ENCODE results near the gene USP14.

USP14 gene

GRCh38 chr18:253121-253520 is 94.8 kb downstream of the USP14 start:
- TF ChIP-seq CTCF (IDR thresholded peaks at IDR 0.05; ENCODE audit: low read depth, low read length), result no peak
- DNase-seq (ENCODE audit: low read depth in 2 of 2), result no peak
- no peak overlapping the region for H3K4me3 ChIP-seq (replicated peaks in 1 of 2; ENCODE audit: low read depth in 2 of 2, low read length in 2 of 2)

GRCh38 chr18:255171-255570 is 96.8 kb downstream of the USP14 start:
- DNase-seq (ENCODE audit: low read depth in 2 of 2), result no peak
- no peak for TF ChIP-seq CTCF (IDR thresholded peaks at IDR 0.05; ENCODE audit: low read depth, low read length)
- no peak overlapping the region for H3K4me3 ChIP-seq (replicated peaks in 1 of 2; ENCODE audit: low read depth in 2 of 2, low read length in 2 of 2)

GRCh38 chr18:260547-260946 is 102.2 kb downstream of the USP14 start:
- DNase-seq (ENCODE audit: low read depth in 2 of 2), result no peak
- no peak for TF ChIP-seq CTCF (IDR thresholded peaks at IDR 0.05; ENCODE audit: low read depth, low read length)
- H3K4me3 ChIP-seq (replicated peaks in 1 of 2; ENCODE audit: low read depth in 2 of 2, low read length in 2 of 2), result no peak overlapping the region

GRCh38 chr18:261398-262073 is 103.2 kb downstream of the USP14 start:
- no peak overlapping the region for H3K4me3 ChIP-seq (replicated peaks in 1 of 2; ENCODE audit: low read depth in 2 of 2, low read length in 2 of 2)
- DNase-seq (ENCODE audit: low read depth in 2 of 2), result peak in 1 of 2 donors; percentile 6
- no peak for TF ChIP-seq CTCF (IDR thresholded peaks at IDR 0.05; ENCODE audit: low read depth, low read length)
